ENCODE measurements around the gene ZSCAN21. TPM values are rescaled to one million over a fixed set of nuclear protein-coding genes. Genes with fewer than 3 reads are reported as not detected.

The ZSCAN21 gene
- total RNA-seq, 3 donors from 2014 or later = 12.8 to 21.8 (median 13.0) TPM

GRCh38 chr7:100064162-100064561 lies 14.6 kb downstream of the ZSCAN21 start:
- Histone ChIP-seq H3K27ac (no peak overlapping the region), H3K36me3 (no peaks in the 10 kb centered on the region), H3K4me3 (no peak overlapping the region), H3K4me1 (no peaks in the 10 kb centered on the region), H3K27me3 (no peaks in the 10 kb centered on the region), H3K9me3 (no peaks in the 10 kb centered on the region)
- DNase-seq (ENCODE audit: low spot score in 2 of 2) = no peak
- TF ChIP-seq POLR2A (IDR thresholded peaks at IDR 0.05) = no peak
- TF ChIP-seq CTCF (IDR thresholded peaks at IDR 0.05) = no peak
- no peak for TF ChIP-seq POLR2AphosphoS5 (IDR thresholded peaks at IDR 0.05)
- intact Hi-C loops (cut with DNase I; ENCODE audit: low total_unique reads) = no loop called here

- TF ChIP-seq POLR2AphosphoS5 (IDR thresholded peaks at IDR 0.05) = peak in 1 of 3 donors; percentile 85
- TF ChIP-seq POLR2A (IDR thresholded peaks at IDR 0.05) = no peak
- no peak for TF ChIP-seq CTCF (IDR thresholded peaks at IDR 0.05)
- H3K9me3 ChIP-seq = peaks cover 4 to 10% of the 10 kb centered on the region in 2 donors
- no peak for DNase-seq (ENCODE audit: low spot score in 2 of 2)
- peaks cover 4% of the 10 kb centered on the region for H3K36me3 ChIP-seq
- H3K27me3 ChIP-seq = no peaks in the 10 kb centered on the region
- no peak overlapping the region for H3K4me3 ChIP-seq
- no peaks in the 10 kb centered on the region for H3K4me1 ChIP-seq
- intact Hi-C loops (cut with DNase I; ENCODE audit: low total_unique reads) = no loop called here
- peak overlapping the region; percentile 22 to 42 for H3K27ac ChIP-seq
These were observed 16.0 kb downstream of the ZSCAN21 start for GRCh38 chr7:100065452-100066186.

GRCh38 chr7:100066953-100067352 lies 17.4 kb downstream of the ZSCAN21 start:
- peaks cover 18 to 23% of the 10 kb centered on the region in 2 donors for H3K9me3 ChIP-seq
- no peak overlapping the region for H3K4me3 ChIP-seq
- intact Hi-C loops (cut with DNase I; ENCODE audit: low total_unique reads) = no loop called here
- TF ChIP-seq POLR2AphosphoS5 (IDR thresholded peaks at IDR 0.05) (no peak), POLR2A (IDR thresholded peaks at IDR 0.05) (no peak), CTCF (IDR thresholded peaks at IDR 0.05) (no peak)
- no peak overlapping the region for H3K27ac ChIP-seq
- H3K4me1 ChIP-seq = no peaks in the 10 kb centered on the region
- DNase-seq (ENCODE audit: low spot score in 2 of 2) = no peak
- H3K36me3 ChIP-seq = peaks cover 17% of the 10 kb centered on the region
- H3K27me3 ChIP-seq = no peaks in the 10 kb centered on the region

- intact Hi-C loops (cut with DNase I; ENCODE audit: low total_unique reads) = no loop called here
- TF ChIP-seq CTCF (IDR thresholded peaks at IDR 0.05) (no peak), POLR2A (IDR thresholded peaks at IDR 0.05) (no peak), POLR2AphosphoS5 (IDR thresholded peaks at IDR 0.05) (no peak)
- Histone ChIP-seq H3K4me3 (no peak overlapping the region), H3K27ac (no peak overlapping the region), H3K4me1 (no peaks in the 10 kb centered on the region), H3K36me3 (peaks cover 29% of the 10 kb centered on the region), H3K27me3 (no peaks in the 10 kb centered on the region), H3K9me3 (peaks cover 25 to 31% of the 10 kb centered on the region in 2 donors)
- DNase-seq (ENCODE audit: low spot score in 2 of 2) = no peak
These were observed 20.4 kb downstream of the ZSCAN21 start for GRCh38 chr7:100069991-100070390.

- Histone ChIP-seq H3K27ac (no peak overlapping the region), H3K4me1 (no peaks in the 10 kb centered on the region), H3K9me3 (peaks cover 25 to 31% of the 10 kb centered on the region in 2 donors), H3K27me3 (no peaks in the 10 kb centered on the region), H3K36me3 (peaks cover 29% of the 10 kb centered on the region), H3K4me3 (peak overlapping the region in 1 of 3 donors; percentile 10)
- no peak for DNase-seq (ENCODE audit: low spot score in 2 of 2)
- TF ChIP-seq POLR2A (IDR thresholded peaks at IDR 0.05) (no peak), POLR2AphosphoS5 (IDR thresholded peaks at IDR 0.05) (no peak), CTCF (IDR thresholded peaks at IDR 0.05) (no peak)
- intact Hi-C loops (cut with DNase I; ENCODE audit: low total_unique reads) = no loop called here
These were observed 21.6 kb downstream of the ZSCAN21 start for GRCh38 chr7:100071018-100071723.
